C4-2B (cell line): Measurements from ENCODE around the gene CD48.

Experiments
- ZFX ChIP-seq: fragments of 450-650 bp; IDR thresholded peaks from 2 replicates; pipeline ENCODE4 v1.6.1; 2017
- TF ChIP-seq, protein P1 (sequence below): fragments of 450-650 bp; conservative IDR thresholded peaks from 2 replicates; pipeline ENCODE4 v1.5.1; 2017; ENCODE audit warnings: mild to moderate bottlenecking

DNA sequence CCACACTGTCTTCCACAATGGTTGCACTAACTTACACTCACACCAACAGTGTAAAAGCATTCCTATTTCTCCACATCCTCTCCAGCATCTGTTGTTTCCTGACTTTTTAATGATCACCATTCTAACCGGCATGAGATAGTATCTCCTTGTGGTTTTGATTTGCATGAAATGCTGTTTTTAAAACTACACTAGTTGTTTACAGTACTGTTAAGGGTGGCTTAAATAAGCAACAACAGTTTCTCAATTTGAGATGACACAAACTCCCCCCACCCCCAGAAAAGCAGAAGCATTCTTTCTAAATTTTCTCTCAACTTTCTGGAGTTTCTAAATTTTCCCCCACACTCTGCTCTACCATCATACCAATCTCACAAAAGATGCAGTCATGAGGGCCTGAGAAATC lies 20.4 kb upstream of the CD48 start:
- TF ChIP-seq, protein P1, sequence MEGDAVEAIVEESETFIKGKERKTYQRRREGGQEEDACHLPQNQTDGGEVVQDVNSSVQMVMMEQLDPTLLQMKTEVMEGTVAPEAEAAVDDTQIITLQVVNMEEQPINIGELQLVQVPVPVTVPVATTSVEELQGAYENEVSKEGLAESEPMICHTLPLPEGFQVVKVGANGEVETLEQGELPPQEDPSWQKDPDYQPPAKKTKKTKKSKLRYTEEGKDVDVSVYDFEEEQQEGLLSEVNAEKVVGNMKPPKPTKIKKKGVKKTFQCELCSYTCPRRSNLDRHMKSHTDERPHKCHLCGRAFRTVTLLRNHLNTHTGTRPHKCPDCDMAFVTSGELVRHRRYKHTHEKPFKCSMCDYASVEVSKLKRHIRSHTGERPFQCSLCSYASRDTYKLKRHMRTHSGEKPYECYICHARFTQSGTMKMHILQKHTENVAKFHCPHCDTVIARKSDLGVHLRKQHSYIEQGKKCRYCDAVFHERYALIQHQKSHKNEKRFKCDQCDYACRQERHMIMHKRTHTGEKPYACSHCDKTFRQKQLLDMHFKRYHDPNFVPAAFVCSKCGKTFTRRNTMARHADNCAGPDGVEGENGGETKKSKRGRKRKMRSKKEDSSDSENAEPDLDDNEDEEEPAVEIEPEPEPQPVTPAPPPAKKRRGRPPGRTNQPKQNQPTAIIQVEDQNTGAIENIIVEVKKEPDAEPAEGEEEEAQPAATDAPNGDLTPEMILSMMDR = no peak
- no peak for TF ChIP-seq ZFX
